Neural cell (in vitro differentiated cells): ENCODE data around the gene GRIK2.

Experiments used
- EP300 ChIP-seq: fragments of 450-650 bp; conservative IDR thresholded peaks from 2 replicates; pipeline ENCODE4 v1.6.1; 2014; ENCODE audit warnings: antibody characterized with exemption, mild to moderate bottlenecking, moderate library complexity; ENCODE audit not compliant: poor library complexity, severe bottlenecking
- EZH2 ChIP-seq: fragments of 200-600, 300-800 bp; shearing (Covaris generic), sonication (generic); IDR thresholded peaks from 2 replicates; pipeline ENCODE4 v1.6.1; 2014; ENCODE audit warnings: antibody characterized with exemption, low read length, borderline replicate concordance, mild to moderate bottlenecking; ENCODE audit not compliant: insufficient read depth, poor library complexity, severe bottlenecking
- MXI1 ChIP-seq: fragments of 450-650 bp; conservative IDR thresholded peaks from 2 replicates; pipeline ENCODE4 v1.6.1; 2014; ENCODE audit warnings: antibody characterized with exemption, mild to moderate bottlenecking; ENCODE audit not compliant: poor library complexity, severe bottlenecking
- POLR2AphosphoS5 ChIP-seq: IDR thresholded peaks from 2 replicates; pipeline ENCODE4 v1.6.1; 2012
- TF ChIP-seq, protein P1 (sequence below): fragments of 450-650 bp; IDR thresholded peaks from 2 replicates; pipeline ENCODE4 v1.5.1; 2014; ENCODE audit warnings: antibody characterized with exemption, mild to moderate bottlenecking, moderate library complexity; ENCODE audit not compliant: poor library complexity, severe bottlenecking
- TF ChIP-seq, protein P2 (sequence below): IDR thresholded peaks from 2 replicates; pipeline ENCODE4 v1.6.1; 2012; ENCODE audit warnings: borderline replicate concordance

DNA sequence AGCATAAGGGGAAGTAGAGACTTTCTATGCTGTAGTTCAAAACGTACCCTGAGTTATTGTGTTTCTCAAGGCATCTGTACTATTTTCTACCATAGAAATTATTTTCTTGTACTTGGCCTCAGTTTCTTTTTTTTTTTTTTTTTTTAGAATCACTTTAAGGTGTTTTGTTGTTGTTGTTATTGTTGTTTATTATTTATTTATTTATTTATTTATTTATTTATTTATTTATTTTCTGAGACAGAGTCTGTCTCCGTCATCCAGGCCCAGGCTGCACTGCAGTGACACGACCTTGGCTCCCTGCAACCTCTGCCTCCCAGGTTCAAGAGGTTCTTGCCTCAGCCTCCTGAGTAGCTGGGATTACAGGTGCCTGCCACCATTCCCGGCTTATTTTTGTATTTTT, 179.1 kb downstream of the GRIK2 start:
- TF ChIP-seq, protein P1, sequence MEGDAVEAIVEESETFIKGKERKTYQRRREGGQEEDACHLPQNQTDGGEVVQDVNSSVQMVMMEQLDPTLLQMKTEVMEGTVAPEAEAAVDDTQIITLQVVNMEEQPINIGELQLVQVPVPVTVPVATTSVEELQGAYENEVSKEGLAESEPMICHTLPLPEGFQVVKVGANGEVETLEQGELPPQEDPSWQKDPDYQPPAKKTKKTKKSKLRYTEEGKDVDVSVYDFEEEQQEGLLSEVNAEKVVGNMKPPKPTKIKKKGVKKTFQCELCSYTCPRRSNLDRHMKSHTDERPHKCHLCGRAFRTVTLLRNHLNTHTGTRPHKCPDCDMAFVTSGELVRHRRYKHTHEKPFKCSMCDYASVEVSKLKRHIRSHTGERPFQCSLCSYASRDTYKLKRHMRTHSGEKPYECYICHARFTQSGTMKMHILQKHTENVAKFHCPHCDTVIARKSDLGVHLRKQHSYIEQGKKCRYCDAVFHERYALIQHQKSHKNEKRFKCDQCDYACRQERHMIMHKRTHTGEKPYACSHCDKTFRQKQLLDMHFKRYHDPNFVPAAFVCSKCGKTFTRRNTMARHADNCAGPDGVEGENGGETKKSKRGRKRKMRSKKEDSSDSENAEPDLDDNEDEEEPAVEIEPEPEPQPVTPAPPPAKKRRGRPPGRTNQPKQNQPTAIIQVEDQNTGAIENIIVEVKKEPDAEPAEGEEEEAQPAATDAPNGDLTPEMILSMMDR: no peak
- TF ChIP-seq MXI1 (no peak), EZH2 (no peak), POLR2AphosphoS5 (no peak), EP300 (no peak)
- TF ChIP-seq, protein P2, sequence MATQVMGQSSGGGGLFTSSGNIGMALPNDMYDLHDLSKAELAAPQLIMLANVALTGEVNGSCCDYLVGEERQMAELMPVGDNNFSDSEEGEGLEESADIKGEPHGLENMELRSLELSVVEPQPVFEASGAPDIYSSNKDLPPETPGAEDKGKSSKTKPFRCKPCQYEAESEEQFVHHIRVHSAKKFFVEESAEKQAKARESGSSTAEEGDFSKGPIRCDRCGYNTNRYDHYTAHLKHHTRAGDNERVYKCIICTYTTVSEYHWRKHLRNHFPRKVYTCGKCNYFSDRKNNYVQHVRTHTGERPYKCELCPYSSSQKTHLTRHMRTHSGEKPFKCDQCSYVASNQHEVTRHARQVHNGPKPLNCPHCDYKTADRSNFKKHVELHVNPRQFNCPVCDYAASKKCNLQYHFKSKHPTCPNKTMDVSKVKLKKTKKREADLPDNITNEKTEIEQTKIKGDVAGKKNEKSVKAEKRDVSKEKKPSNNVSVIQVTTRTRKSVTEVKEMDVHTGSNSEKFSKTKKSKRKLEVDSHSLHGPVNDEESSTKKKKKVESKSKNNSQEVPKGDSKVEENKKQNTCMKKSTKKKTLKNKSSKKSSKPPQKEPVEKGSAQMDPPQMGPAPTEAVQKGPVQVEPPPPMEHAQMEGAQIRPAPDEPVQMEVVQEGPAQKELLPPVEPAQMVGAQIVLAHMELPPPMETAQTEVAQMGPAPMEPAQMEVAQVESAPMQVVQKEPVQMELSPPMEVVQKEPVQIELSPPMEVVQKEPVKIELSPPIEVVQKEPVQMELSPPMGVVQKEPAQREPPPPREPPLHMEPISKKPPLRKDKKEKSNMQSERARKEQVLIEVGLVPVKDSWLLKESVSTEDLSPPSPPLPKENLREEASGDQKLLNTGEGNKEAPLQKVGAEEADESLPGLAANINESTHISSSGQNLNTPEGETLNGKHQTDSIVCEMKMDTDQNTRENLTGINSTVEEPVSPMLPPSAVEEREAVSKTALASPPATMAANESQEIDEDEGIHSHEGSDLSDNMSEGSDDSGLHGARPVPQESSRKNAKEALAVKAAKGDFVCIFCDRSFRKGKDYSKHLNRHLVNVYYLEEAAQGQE: no peak
